HepG2 (cell line): ENCODE measurements around the gene PEX3. TPM values are rescaled to one million over a fixed set of nuclear protein-coding genes. Genes with fewer than 3 reads are reported as not detected.

Experiments used
- AHR ChIP-seq: IDR thresholded peaks from 2 replicates; pipeline ENCODE4 v1.6.1; 2018; ENCODE audit warnings: missing genetic modification reagents, missing compliant biosample characterization
- ATAD3A ChIP-seq: sonication (generic); formaldehyde crosslinking; IDR thresholded peaks from 2 replicates; pipeline ENCODE4 v1.4.0; 2020; ENCODE audit warnings: missing genetic modification reagents
- GATA4 ChIP-seq: sonication (generic); IDR thresholded peaks from 2 replicates; pipeline ENCODE4 v1.6.1; 2016; ENCODE audit warnings: antibody characterized with exemption, low read depth, borderline replicate concordance
- HDAC2 ChIP-seq: sonication (generic); formaldehyde crosslinking; IDR thresholded peaks from 2 replicates; pipeline ENCODE4 v1.4.0; 2020; ENCODE audit warnings: missing genetic modification reagents
- HNRNPL ChIP-seq: fragments of 200-400 bp; formaldehyde crosslinking; IDR thresholded peaks from 2 replicates; pipeline ENCODE4 v1.6.1; 2017; ENCODE audit warnings: mild to moderate bottlenecking, low read depth, low read length
- HOXA5 ChIP-seq: sonication (generic); formaldehyde crosslinking; IDR thresholded peaks from 2 replicates; pipeline ENCODE4 v1.4.0; 2020; ENCODE audit warnings: missing genetic modification reagents
- MATR3 ChIP-seq: sonication (generic); formaldehyde crosslinking; IDR thresholded peaks from 2 replicates; pipeline ENCODE4 v1.4.0; 2020; ENCODE audit warnings: missing genetic modification reagents
- MEF2D ChIP-seq: sonication (generic); formaldehyde crosslinking; IDR thresholded peaks from 2 replicates; pipeline ENCODE4 v1.5.1; 2020; ENCODE audit warnings: mild to moderate bottlenecking, missing genetic modification reagents
- MTF2 ChIP-seq: sonication (generic); formaldehyde crosslinking; IDR thresholded peaks from 2 replicates; pipeline ENCODE4 v1.5.0; 2020; ENCODE audit warnings: missing genetic modification reagents, borderline replicate concordance
- MYC ChIP-seq: sonication (generic); formaldehyde crosslinking; IDR thresholded peaks from 2 replicates; pipeline ENCODE4 v1.9.0; 2021; ENCODE audit warnings: missing genetic modification reagents, borderline replicate concordance
- PCBP2 ChIP-seq: fragments of 200-400 bp; formaldehyde crosslinking; optimal IDR thresholded peaks from 2 replicates; pipeline ENCODE3; 2018; ENCODE audit warnings: low read length, low read depth; ENCODE audit not compliant: poor library complexity, severe bottlenecking
- POLR2G ChIP-seq: fragments of 200-400 bp; formaldehyde crosslinking; IDR thresholded peaks from 2 replicates; pipeline ENCODE4 v1.6.1; 2018; ENCODE audit warnings: mild to moderate bottlenecking, low read depth, low read length, moderate library complexity
- SNAPC2 ChIP-seq: sonication (generic); formaldehyde crosslinking; IDR thresholded peaks from 2 replicates; pipeline ENCODE4 v1.8.1; 2022; ENCODE audit warnings: mild to moderate bottlenecking, missing genetic modification reagents
- TOE1 ChIP-seq: sonication (generic); formaldehyde crosslinking; IDR thresholded peaks from 2 replicates; pipeline ENCODE4 v1.4.0; 2020; ENCODE audit warnings: mild to moderate bottlenecking, missing genetic modification reagents
- TP53 ChIP-seq: sonication (generic); formaldehyde crosslinking; conservative IDR thresholded peaks from 2 replicates; pipeline ENCODE4 v1.4.0; 2020; ENCODE audit warnings: missing genetic modification reagents
- ZBTB1 ChIP-seq: sonication (generic); formaldehyde crosslinking; IDR thresholded peaks from 2 replicates; pipeline ENCODE4 v1.4.0; 2020; ENCODE audit warnings: missing genetic modification reagents, borderline replicate concordance
- ZNF180 ChIP-seq: sonication (generic); formaldehyde crosslinking; IDR thresholded peaks from 2 replicates; pipeline ENCODE4 v1.4.0; 2020; ENCODE audit warnings: low read depth, missing genetic modification reagents, borderline replicate concordance
- ZNF256 ChIP-seq: sonication (generic); formaldehyde crosslinking; conservative IDR thresholded peaks from 2 replicates; pipeline ENCODE4 v1.4.0; 2020; ENCODE audit warnings: missing genetic modification reagents
- ZNF337 ChIP-seq: sonication (generic); formaldehyde crosslinking; IDR thresholded peaks from 2 replicates; pipeline ENCODE4 v1.5.1; 2020; ENCODE audit warnings: missing genetic modification reagents, low read depth, mild to moderate bottlenecking, borderline replicate concordance
- ZNF446 ChIP-seq: sonication (generic); formaldehyde crosslinking; IDR thresholded peaks from 2 replicates; pipeline ENCODE4 v1.5.0; 2020; ENCODE audit warnings: mild to moderate bottlenecking, missing genetic modification reagents
- ZNF570 ChIP-seq: sonication (generic); formaldehyde crosslinking; IDR thresholded peaks from 2 replicates; pipeline ENCODE4 v1.4.0; 2020; ENCODE audit warnings: mild to moderate bottlenecking, missing genetic modification reagents, borderline replicate concordance
- ZNF589 ChIP-seq: sonication (generic); formaldehyde crosslinking; conservative IDR thresholded peaks from 2 replicates; pipeline ENCODE4 v1.8.0; 2022; ENCODE audit warnings: mild to moderate bottlenecking, moderate library complexity, missing genetic modification reagents
- ZNF616 ChIP-seq: sonication (generic); formaldehyde crosslinking; IDR thresholded peaks from 2 replicates; pipeline ENCODE4 v1.5.0; 2020; ENCODE audit warnings: low read depth, mild to moderate bottlenecking, missing genetic modification reagents
- ZNF660 ChIP-seq: sonication (generic); formaldehyde crosslinking; IDR thresholded peaks from 2 replicates; pipeline ENCODE4 v1.5.1; 2020; ENCODE audit warnings: mild to moderate bottlenecking, low read depth, missing genetic modification reagents, borderline replicate concordance
- ZNF674 ChIP-seq: sonication (generic); formaldehyde crosslinking; IDR thresholded peaks from 2 replicates; pipeline ENCODE4 v1.5.0; 2020; ENCODE audit warnings: low read depth, mild to moderate bottlenecking, missing genetic modification reagents
- ZNF816 ChIP-seq: sonication (generic); formaldehyde crosslinking; IDR thresholded peaks from 2 replicates; pipeline ENCODE4 v1.8.0; 2022; ENCODE audit warnings: missing genetic modification reagents, mild to moderate bottlenecking, borderline replicate concordance
- ZSCAN30 ChIP-seq: sonication (generic); formaldehyde crosslinking; IDR thresholded peaks from 2 replicates; pipeline ENCODE4 v1.5.0; 2020; ENCODE audit warnings: mild to moderate bottlenecking, missing genetic modification reagents
- polyA plus RNA-seq, 8 experiments: library from polyadenylated mRNA; depleted of rRNA in 3 of 8; stranded (reverse) in 7 of 8; unstranded in 1 of 8; fragments of >200 nt; fragmentation: Illumina TruSeq in 4 of 8; extraction: Trizol in 4 of 8; gene quantifications; 2 replicates each; pipeline versions ENCODE4 v1.2.1 to v1.2.3, GENCODE V29; 2011 to 2016; ENCODE audit warnings: low read depth in 4 of 8, missing spikeins in 1 of 8, mixed read lengths in 1 of 8; ENCODE audit not compliant: insufficient read depth in 1 of 8
- total RNA-seq, 5 experiments: library from RNA; depleted of rRNA; stranded (reverse); fragments of >200 nt; fragmentation: Illumina TruSeq; extraction: Trizol; gene quantifications; 2 replicates each; pipeline ENCODE4 v1.2.3, GENCODE V29; 2016; ENCODE audit warnings: low read depth in 1 of 5
- TF ChIP-seq, protein P1 (sequence below): sonication (generic); formaldehyde crosslinking; IDR thresholded peaks from 2 replicates; pipeline ENCODE4 v1.5.0; 2020; ENCODE audit warnings: mild to moderate bottlenecking, low read depth, missing genetic modification reagents, borderline replicate concordance
- TF ChIP-seq, protein P2 (sequence below): sonication (generic); formaldehyde crosslinking; IDR thresholded peaks from 2 replicates; pipeline ENCODE4 v1.5.0; 2020; ENCODE audit warnings: missing genetic modification reagents
- TF ChIP-seq, protein P3 (sequence below): IDR thresholded peaks from 2 replicates; pipeline ENCODE4 v1.6.1; 2012; ENCODE audit warnings: inconsistent platforms

PEX3 gene
- total and polyA plus RNA-seq, 2 of the 13 experiments (the other 11 are each of a cell fraction or from before 2014, with no cell fraction given): 30.9 to 40.8 TPM

DNA sequence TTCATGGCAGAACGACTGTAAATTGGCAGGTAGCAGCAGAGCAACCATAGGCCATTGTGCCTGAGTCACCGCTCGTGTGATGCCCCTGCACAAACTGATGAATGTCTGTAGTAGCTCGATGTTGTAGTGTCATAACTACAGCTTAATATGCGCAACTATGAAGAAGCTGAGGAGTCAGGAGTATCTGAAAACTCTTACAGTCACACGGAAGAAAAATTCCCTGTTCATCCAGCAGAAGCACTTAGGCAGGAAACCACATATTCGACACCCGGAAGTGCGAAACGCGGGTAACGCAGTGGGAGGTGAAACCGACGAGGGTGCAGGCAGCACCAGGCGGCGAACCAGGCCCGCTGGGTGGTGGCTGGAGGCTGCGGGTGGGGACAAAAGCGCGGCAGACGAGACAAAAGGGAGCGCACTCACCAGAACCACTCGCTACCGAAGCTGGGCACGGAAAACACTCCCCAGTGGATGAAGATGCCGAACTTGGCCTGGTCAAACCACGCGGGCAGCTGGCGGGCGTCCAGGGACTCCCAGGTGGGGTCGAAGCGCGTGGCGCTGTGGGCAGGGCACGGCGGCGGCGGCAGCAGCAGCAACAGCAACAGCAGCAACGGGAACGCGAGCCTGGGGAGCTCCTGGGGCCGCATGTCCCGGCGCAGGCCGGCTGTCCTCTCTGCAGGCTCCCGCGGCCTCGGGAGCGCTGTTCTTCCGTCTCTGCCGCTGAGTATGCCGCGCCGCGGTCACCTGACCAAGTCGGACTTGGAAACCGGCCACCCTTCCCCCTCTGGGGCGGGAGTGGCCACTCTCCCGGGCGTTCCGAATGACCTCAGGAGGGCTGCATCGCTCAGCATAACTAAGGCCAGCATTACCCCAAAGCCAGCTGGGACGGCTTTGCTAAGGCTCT, 60.6 kb downstream of the PEX3 start, which contains the start of gene FUCA2 (continued):
- TF ChIP-seq ZNF570 (CRISPR knock-in tag) (peak; percentile 93; the same call in 1 of the 2 replicates), ZNF256 (CRISPR knock-in tag) (peak; percentile 75; the same call in 1 of the 2 replicates), ZNF337 (CRISPR knock-in tag) (0 out of 2 replicates have a peak, but pooled peaks have one; percentile 57), ZNF180 (CRISPR knock-in tag) (no peak), GATA4 (peak; percentile 61; the same call in 1 of the 2 replicates), PCBP2 (no peak), ZNF816 (peak; percentile 54; the same call in 1 of the 2 replicates), ZNF616 (peak; percentile 91), MYC (CRISPR knock-in tag) (peak; percentile 98), ATAD3A (CRISPR knock-in tag) (no peak; the same call in 1 of the 2 replicates), ZSCAN30 (peak; percentile 94), HDAC2 (CRISPR knock-in tag) (peak; percentile 74), POLR2G (peak; percentile 95), ZNF660 (CRISPR knock-in tag) (no peak; the same call in 1 of the 2 replicates), TOE1 (CRISPR knock-in tag) (0 out of 2 replicates have a peak, but pooled peaks have one; percentile 71), MTF2 (CRISPR knock-in tag) (0 out of 2 replicates have a peak, but pooled peaks have one; percentile 40), ZNF446 (peak; percentile 92; the same call in 1 of the 2 replicates), MEF2D (CRISPR knock-in tag) (peak; percentile 70), HOXA5 (CRISPR knock-in tag) (peak; percentile 98), TP53 (CRISPR knock-in tag) (peak; percentile 26; the same call in 1 of the 2 replicates), MATR3 (CRISPR knock-in tag) (no peak), AHR (peak; percentile 33; the same call in 1 of the 2 replicates), ZNF589 (CRISPR knock-in tag) (peak; percentile 66), ZNF674 (no peak; the same call in 1 of the 2 replicates), HNRNPL (no peak), ZBTB1 (CRISPR knock-in tag) (no peak), SNAPC2 (CRISPR knock-in tag) (peak; percentile 20)
- TF ChIP-seq, protein P1, sequence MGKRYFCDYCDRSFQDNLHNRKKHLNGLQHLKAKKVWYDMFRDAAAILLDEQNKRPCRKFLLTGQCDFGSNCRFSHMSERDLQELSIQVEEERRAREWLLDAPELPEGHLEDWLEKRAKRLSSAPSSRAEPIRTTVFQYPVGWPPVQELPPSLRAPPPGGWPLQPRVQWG (CRISPR knock-in tag): no peak
- TF ChIP-seq, protein P2, sequence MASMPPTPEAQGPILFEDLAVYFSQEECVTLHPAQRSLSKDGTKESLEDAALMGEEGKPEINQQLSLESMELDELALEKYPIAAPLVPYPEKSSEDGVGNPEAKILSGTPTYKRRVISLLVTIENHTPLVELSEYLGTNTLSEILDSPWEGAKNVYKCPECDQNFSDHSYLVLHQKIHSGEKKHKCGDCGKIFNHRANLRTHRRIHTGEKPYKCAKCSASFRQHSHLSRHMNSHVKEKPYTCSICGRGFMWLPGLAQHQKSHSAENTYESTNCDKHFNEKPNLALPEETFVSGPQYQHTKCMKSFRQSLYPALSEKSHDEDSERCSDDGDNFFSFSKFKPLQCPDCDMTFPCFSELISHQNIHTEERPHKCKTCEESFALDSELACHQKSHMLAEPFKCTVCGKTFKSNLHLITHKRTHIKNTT (CRISPR knock-in tag): no peak
- TF ChIP-seq, protein P3, sequence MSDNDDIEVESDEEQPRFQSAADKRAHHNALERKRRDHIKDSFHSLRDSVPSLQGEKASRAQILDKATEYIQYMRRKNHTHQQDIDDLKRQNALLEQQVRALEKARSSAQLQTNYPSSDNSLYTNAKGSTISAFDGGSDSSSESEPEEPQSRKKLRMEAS: peak; percentile 92
